Keratinocyte (primary cell): ENCODE measurements around the gene KDM7A.

Experiments used
- CTCF ChIP-seq, 3 experiments: IDR thresholded peaks in 1 of 3; conservative IDR thresholded peaks in 1 of 3; optimal IDR thresholded peaks in 1 of 3; 2 replicates in 2 of 3; 3 replicates in 1 of 3; pipeline versions ENCODE3 to v1.5.1; 2011; ENCODE audit warnings: low read length in 3 of 3, mild to moderate bottlenecking in 3 of 3, moderate library complexity in 2 of 3, control low read depth in 1 of 3, inconsistent platforms in 1 of 3; ENCODE audit not compliant: insufficient read depth in 2 of 3; ENCODE audit errors: extremely low read depth in 1 of 3
- EZH2 ChIP-seq: IDR thresholded peaks from one replicate; pipeline ENCODE4 v1.6.1; 2012; ENCODE audit warnings: inconsistent platforms, mild to moderate bottlenecking, low read length, moderate library complexity

GRCh38 chr7:140070546-140070945 is 106.2 kb downstream of the KDM7A start:
- TF ChIP-seq CTCF (optimal IDR thresholded peaks at IDR 0.05 in 1 of 3, IDR thresholded peaks at IDR 0.05 in 1 of 3, conservative IDR thresholded peaks at IDR 0.05 in 1 of 3; ENCODE audit: extremely low read depth in 1 of 3, insufficient read depth in 2 of 3, low read length in 3 of 3) (no peak), EZH2 (no peak)
